Activated naive CD4-positive, alpha-beta T cell treated with anti-CD3 and anti-CD28 coated beads, Interleukin-2, amount 50 U/mL, for 24 hours (primary cell): ENCODE results near the gene MORF4L1.
"Not testable (repeated sequence)": the region's sequence is repeated elsewhere in the genome, so short reads cannot be mapped to it uniquely, and the experiment has no call there.

Source experiments
- H3K27ac Mint-ChIP-seq: one replicate; pipeline ENCODE4 v1.8.0; 2021; ENCODE audit warnings: mild to moderate bottlenecking, mixed read lengths
- H3K27me3 Mint-ChIP-seq: one replicate; pipeline ENCODE4 v1.8.0; 2021; ENCODE audit warnings: mixed read lengths
- H3K36me3 Mint-ChIP-seq: one replicate; pipeline ENCODE4 v1.8.0; 2021; ENCODE audit warnings: mixed read lengths
- H3K4me1 Mint-ChIP-seq: one replicate; pipeline ENCODE4 v1.8.0; 2021; ENCODE audit warnings: mixed read lengths
- H3K4me3 Mint-ChIP-seq: one replicate; pipeline ENCODE4 v1.8.0; 2021; ENCODE audit warnings: mild to moderate bottlenecking, mixed read lengths
- H3K9me3 Mint-ChIP-seq: one replicate; pipeline ENCODE4 v1.8.0; 2021; ENCODE audit warnings: mixed read lengths

The MORF4L1 gene

DNA sequence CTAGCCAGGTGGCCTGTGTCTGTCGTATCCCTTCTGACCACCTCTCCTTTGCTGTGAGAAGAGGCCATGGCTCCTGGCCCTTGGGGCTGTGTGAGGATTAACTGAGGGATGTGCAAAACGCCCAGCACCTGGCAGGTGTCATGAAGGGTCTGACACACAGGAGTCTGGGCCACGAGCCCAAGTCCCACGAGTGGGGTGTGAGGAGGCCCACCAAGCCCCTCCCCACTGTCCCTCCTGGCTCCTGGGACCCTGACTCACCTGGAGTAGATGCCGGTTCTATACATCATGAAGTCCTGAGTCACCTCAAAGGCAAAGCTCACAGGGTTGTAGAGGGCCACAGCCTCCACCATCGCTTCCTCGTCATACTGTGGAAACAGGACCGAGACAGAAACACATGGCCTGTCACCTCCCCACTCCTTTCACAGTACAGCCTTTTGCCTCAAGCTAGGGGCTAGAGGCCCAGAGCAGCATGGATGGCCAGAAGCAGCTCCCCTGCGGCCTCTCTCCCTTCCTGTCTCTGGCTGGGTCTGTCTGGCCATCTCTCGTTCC is 52.5 kb downstream of the MORF4L1 start:
- Mint-ChIP-seq H3K27ac (no peak overlapping the region), H3K36me3 (peaks cover 1% of the 10 kb centered on the region)

DNA sequence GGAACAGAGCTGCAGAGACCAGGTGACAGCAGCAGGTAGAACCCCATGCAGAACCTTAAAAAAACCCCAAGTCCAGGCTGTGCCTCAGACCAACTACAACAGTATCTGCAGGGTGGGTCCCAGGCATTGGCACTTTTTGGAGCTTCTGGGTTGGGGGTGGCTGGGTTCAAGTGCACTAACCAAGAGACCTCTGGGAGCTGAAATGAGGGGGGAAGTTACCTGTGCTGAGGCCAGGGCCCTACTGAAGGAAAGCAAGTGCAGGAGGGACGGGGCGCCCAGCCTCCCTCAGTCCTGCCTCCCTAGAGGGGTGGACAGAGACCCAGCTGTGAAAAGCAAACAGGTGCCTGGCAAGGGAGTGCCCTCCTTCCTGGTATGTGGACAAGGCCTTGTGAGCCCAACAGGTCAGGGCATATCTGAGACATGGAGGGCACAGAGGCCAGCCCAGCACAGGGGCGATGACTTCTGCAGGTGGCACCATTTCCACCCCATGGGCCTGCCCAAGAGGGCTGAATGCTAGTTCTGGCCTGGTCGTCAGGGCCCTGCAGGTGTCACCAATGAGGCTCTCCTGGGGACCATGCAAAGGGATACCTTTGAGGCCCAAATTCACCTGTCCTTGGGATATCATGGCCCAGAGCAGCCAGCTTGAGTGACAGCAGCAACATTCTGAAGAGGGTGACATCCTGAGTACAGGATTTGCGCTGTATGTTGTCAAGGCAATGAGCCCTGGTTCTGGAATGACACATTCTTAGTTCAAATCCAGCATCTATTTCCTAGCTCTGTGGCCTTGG is 53.5 kb downstream of the MORF4L1 start:
- Mint-ChIP-seq H3K36me3 (peaks cover 1% of the 10 kb centered on the region), H3K27ac (no peak overlapping the region)

More for the DNA sequence above, 52.5 kb downstream of the MORF4L1 start:
- Mint-ChIP-seq H3K27me3 (no peaks in the 10 kb centered on the region), H3K4me3 (no peak overlapping the region), H3K4me1 (no peaks in the 10 kb centered on the region), H3K9me3 (no peaks in the 10 kb centered on the region)

DNA sequence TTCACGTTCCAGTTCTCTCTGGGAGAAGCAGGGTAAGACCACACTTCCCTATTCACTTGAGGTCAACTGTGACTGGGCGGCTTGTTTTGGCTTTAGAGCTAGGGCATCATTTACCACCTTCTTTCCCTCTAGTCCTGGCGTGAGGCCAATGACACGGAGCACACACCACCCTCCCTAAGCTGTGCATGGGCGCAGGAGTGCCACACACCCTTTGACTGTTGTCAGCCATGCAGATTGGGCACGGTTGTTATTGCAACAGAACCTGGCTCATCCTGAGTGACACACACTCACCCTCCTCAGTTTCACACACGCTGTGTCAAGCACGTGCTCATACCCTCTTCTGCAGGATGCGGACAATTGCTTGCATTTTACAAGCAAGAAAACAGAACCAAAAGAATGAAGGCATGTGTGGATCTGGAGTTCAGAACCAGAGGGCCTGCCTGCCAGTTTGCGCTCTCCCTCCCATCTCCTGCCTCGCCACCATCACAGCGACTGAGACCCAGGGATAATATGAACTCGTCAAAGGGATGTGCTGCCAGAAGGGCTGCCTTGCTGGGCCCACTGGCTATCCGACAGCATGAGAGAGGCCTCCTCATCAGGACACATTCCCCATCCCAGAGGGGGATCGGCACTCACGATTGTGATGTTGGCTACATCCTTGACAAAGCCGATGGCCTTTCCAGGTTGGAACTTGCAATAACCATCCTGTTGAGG is 54.5 kb downstream of the MORF4L1 start:
- Mint-ChIP-seq H3K27ac (no peak overlapping the region), H3K27me3 (no peaks in the 10 kb centered on the region), H3K4me1 (no peaks in the 10 kb centered on the region), H3K4me3 (no peak overlapping the region), H3K36me3 (peaks cover 1% of the 10 kb centered on the region), H3K9me3 (no peaks in the 10 kb centered on the region)

More for the DNA sequence above, 53.5 kb downstream of the MORF4L1 start:
- Mint-ChIP-seq H3K27me3 (no peaks in the 10 kb centered on the region), H3K4me1 (no peaks in the 10 kb centered on the region), H3K9me3 (no peaks in the 10 kb centered on the region), H3K4me3 (no peak overlapping the region)

DNA sequence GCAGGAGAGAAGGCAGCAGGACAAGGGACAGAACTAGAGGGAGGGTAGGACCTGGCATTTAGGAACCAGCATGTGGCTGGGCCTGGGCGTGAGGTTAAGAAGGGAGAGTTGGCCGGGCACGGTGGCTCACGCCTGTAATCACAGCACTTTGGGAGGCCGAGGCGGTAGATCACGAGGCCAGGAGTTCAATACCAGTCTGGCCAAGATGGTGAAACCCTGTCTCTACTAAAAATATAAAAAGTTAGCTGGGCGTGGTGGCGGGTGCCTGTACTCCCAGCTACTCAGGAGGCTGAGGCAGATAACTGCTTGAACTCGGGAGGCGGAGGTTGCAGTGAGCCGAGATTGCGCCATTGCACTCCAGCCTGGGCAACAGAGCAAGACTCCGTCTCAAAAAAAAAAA is 55.5 kb downstream of the MORF4L1 start:
- not testable (repeated sequence) for H3K36me3 Mint-ChIP-seq, H3K27ac Mint-ChIP-seq, H3K9me3 Mint-ChIP-seq, H3K27me3 Mint-ChIP-seq, H3K4me3 Mint-ChIP-seq, H3K4me1 Mint-ChIP-seq

DNA sequence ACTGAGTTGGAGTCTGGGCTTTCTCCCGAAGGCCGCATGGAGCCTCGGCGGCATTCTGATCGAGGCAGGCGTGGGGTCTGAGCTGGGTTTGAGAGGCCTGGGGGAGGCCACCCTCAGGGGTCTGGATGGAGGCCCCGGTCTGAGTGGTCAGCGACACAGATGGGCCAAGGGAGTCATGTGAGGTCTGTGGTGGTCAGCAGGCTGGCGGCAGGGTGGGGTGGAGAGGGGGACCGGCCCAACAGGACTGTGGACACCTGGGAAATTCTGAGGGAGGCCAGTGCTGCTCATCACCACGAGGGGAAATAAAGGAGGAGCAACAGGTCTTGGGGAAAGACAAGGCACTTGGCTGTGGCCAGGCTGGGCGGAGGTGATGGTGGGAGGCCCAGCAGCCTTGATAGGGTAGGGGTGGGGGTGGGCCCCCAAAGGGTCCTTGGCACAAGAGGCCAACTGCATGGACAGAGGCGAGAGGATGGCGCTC is 56.0 kb downstream of the MORF4L1 start:
- no peak overlapping the region for H3K4me3 Mint-ChIP-seq
- H3K27me3 Mint-ChIP-seq = peaks cover 2% of the 10 kb centered on the region
- peaks cover 1% of the 10 kb centered on the region for H3K36me3 Mint-ChIP-seq
- H3K27ac Mint-ChIP-seq = no peak overlapping the region
- no peaks in the 10 kb centered on the region for H3K9me3 Mint-ChIP-seq
- H3K4me1 Mint-ChIP-seq = no peaks in the 10 kb centered on the region

DNA sequence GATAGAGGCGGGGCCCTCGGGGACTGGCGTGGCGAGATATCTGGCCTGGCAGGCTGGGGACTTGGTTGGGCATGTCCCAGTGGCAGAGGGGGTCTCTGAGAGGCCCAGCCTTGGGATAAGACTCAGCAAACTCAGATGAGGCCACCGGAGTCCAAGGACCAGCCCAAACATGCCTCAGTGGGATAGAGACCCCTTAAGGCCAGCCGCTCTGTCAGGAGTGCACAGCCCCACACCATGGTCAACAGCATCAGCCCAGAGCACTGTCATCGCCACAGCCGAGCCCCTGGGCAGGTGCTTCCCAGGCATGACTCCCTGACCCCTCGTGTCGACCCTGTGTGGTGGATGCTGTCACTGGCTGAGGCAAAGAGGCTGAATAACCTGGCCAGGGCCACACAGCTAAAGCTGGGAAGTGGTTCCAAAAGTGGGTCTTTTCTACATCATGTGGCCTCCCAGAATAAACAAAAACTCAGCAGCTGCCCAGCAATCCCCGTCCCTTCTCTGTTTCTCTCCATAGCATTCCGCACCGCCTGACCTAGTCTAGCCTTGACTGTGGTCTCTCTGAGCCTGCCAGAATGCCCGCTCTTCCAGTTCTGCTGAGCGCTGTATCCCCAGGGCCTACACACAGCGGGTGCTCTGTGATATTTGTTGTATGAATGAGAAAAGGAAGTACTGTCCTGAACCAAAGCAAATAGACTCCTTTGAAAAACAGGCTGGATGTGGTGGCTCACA is 57.0 kb downstream of the MORF4L1 start:
- H3K27me3 Mint-ChIP-seq = peaks cover 2% of the 10 kb centered on the region
- no peaks in the 10 kb centered on the region for H3K4me1 Mint-ChIP-seq
- no peaks in the 10 kb centered on the region for H3K36me3 Mint-ChIP-seq
- H3K9me3 Mint-ChIP-seq = no peaks in the 10 kb centered on the region
- no peak overlapping the region for H3K27ac Mint-ChIP-seq
- H3K4me3 Mint-ChIP-seq = no peak overlapping the region

DNA sequence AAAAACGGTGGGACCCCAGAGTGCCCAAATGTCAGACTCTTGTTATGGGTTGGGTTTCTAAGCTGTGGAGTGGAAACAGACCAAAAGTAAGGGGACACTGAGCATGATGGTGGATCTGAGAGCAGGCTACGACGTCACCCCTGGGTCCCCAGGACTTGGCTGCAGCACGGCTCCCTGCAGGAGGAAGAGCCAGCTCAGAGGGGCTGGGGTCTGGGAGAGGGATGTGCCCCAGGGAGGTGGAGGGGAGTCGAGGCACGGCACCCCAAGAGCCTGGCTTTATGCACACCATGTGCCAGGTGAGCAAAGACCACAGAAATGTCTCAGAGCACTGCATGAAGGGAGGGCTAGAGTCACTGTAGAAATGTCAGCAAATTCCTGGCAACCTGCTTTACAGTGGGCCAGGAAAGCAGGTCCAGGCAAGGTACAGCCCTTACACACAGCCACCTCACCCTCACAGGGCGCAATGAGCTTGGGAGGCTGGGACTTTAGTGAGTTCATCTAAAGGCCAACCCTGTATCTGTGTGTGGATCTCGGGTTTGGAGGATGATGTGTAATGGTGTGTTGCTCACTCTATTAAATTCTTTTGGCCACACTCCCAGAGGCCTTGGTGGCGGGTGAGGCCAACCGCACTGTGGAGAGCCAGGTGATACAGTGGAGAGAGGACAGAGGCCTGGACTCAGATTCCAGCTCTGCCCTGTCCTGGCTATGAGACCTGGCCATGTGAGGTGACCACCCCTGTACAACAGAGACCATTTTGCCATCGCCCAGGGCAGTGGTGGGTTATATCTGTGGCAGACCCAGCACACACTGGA is 58.1 kb downstream of the MORF4L1 start:
- H3K4me1 Mint-ChIP-seq = no peaks in the 10 kb centered on the region
- H3K27ac Mint-ChIP-seq = no peak overlapping the region
- peaks cover 2% of the 10 kb centered on the region for H3K27me3 Mint-ChIP-seq
- H3K36me3 Mint-ChIP-seq = no peaks in the 10 kb centered on the region
- no peaks in the 10 kb centered on the region for H3K9me3 Mint-ChIP-seq
- H3K4me3 Mint-ChIP-seq = no peak overlapping the region

DNA sequence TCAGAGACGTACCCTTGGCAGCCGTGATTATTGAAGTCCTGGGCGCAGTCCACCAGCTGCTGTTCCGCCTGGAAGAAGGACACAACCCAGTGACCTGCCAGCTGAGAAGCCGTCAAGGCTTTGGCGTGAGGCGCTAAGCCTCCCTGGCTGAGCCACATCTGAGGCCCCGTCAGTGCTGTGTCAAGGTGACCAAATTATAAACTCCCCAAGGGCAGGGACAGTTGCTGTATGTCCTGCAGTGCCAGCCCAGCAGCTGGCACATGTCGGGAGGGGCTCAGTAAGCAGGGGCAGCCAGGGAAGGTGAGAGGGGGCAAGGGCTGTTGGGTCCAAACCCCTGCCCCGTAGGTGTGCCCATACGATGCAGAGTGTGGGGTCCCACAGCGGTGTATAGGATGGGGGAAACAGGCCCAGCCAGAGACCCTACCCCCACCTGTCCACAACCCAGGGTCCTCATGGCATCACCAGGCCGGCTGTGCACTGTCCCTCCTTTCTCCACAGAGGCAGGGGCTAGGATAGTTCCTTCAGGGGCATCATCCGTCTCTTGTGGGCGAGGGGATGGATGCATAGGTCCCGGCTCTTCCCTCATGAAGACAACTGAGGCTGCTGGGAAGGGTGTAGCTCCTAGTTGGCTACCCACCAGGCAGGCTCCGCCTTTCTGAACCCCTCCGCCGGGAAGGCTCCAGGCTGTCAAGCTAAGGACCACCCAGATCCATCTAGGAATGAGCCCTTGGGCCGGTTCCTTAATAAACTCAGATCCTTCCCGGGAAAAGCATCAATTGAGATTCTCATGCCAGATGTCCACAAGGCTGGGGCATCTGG is 59.0 kb downstream of the MORF4L1 start:
- Mint-ChIP-seq H3K27me3 (peaks cover 2% of the 10 kb centered on the region), H3K36me3 (no peaks in the 10 kb centered on the region), H3K27ac (no peak overlapping the region)

DNA sequence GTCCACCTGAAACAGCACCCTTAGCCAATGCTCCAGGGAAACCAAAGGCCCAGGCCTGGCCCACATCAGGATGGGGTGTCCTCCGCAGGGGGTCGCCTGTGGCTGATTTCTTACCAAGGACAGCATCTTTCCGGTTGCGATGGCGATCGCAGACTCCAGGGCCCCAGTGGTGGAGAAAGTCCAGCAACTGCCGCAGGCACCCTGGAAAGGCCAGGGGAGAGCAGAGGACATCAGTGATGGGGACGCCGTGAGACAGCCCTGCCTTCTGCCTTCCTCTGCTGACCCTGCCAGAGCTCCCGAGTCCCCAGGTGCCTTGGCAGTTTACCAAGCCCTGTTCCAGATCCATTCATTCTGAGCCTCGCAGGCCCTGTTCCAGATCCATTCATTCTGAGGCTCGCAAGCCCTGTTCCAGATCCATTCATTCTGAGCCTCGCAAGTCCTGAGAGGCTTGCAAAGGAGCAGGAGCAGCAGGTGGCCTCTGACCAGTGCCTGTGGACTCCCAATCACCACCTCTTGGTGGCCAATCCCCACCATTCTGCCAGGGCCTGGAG is 59.6 kb downstream of the MORF4L1 start:
- Mint-ChIP-seq H3K36me3 (no peaks in the 10 kb centered on the region), H3K27me3 (peaks cover 2% of the 10 kb centered on the region), H3K4me3 (no peak overlapping the region), H3K4me1 (no peaks in the 10 kb centered on the region), H3K9me3 (no peaks in the 10 kb centered on the region), H3K27ac (no peak overlapping the region)

More for the DNA sequence above, 59.0 kb downstream of the MORF4L1 start:
- Mint-ChIP-seq H3K4me3 (no peak overlapping the region), H3K9me3 (no peaks in the 10 kb centered on the region), H3K4me1 (no peaks in the 10 kb centered on the region)

DNA sequence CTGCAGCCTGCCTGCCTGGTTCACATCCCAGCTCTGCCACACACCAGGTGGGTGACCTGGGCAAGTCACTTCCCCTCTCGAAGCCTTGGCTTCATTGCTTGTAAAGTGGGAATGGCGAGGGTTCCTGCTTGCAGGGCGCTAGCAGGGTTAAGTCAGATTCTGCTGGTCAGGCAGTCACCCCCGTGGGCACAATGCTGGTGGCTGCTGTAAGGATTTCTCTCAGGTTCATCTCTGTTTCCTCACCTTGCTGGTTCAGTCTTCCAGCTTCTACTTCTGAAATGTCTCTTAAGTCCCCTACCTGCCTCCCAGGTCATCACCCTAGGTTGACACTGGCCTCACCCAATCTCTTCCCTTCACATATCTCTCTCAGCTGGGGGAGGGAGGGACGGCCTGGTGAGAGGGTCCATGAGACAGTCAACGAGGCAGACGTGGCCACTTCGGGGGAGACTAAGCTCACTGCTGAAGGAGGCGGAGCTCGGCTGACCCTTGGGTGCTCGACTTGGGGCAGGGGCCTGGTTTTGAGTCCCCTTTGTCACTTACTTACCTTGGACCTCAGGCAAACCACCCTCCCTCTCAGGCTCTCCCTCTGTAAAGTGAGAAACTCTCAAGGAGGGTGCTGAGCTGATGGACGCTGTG is 60.6 kb downstream of the MORF4L1 start:
- no peaks in the 10 kb centered on the region for H3K9me3 Mint-ChIP-seq
- H3K27ac Mint-ChIP-seq = no peak overlapping the region
- no peaks in the 10 kb centered on the region for H3K36me3 Mint-ChIP-seq
- no peaks in the 10 kb centered on the region for H3K4me1 Mint-ChIP-seq
- no peak overlapping the region for H3K4me3 Mint-ChIP-seq
- peaks cover 2% of the 10 kb centered on the region for H3K27me3 Mint-ChIP-seq

DNA sequence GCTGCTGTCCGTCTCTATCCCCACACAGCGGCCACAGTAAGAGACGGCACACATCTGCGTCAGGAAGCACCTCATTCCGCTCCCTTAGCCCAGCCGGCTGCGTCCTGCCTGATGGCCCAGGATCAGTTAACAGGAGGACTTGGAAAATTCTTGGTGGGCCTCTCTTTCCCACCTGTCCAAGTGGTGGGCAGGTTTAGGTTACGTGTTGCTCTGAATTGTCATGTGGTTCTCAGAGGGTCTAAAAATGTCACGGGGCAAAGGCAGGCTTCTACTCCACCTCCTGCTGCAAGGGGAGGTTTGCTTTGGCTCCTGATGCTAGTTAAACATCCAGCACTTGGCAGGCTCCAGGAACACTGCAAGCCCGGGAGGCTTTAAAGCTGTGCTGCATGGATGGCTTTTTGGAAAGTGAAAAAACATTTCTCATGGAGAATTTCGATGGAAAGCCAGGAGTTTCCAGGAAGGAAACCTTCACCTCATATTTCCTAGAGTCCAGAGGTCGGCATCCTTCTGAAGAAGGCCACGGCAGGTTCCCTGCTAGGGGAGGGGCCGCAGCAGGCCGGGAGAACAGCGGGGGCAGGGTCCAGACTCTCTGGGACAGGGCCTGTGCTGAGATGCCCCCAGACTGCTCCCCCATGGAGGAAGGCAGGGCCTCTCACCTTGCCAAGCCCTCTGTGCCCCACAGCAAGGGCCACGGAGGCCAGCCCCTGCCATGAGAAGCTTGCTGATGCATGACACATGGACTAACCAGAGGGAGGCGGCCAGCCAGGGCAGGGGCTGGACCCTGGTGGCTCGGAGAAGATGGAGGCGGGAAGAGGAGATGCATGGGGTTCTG is 61.3 kb downstream of the MORF4L1 start:
- Mint-ChIP-seq H3K9me3 (no peaks in the 10 kb centered on the region), H3K27me3 (peaks cover 2% of the 10 kb centered on the region), H3K27ac (no peak overlapping the region), H3K4me3 (no peak overlapping the region), H3K36me3 (no peaks in the 10 kb centered on the region), H3K4me1 (peaks cover under 1% of the 10 kb centered on the region)

DNA sequence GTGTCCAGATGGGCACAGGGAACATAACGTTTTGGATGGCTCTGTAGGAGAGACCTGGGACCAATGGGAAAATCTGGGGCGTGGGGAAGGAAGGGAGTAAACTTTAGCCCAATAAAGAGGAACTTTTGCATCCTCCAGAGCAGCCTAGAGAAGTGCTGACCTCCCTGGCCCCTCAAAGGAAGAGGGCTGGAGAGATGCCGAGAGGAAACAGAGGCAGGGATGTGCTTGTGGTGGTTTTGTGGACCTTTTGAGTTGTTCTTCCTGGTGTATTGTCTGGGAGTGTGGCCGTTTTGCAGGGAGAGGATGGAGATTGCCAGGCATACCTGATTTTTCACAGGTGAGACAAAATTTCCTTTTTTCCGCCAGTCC is 61.9 kb downstream of the MORF4L1 start:
- Mint-ChIP-seq H3K27ac (no peak overlapping the region), H3K27me3 (peaks cover 2% of the 10 kb centered on the region), H3K36me3 (no peaks in the 10 kb centered on the region), H3K4me1 (peaks cover 4% of the 10 kb centered on the region), H3K4me3 (no peak overlapping the region), H3K9me3 (no peaks in the 10 kb centered on the region)

DNA sequence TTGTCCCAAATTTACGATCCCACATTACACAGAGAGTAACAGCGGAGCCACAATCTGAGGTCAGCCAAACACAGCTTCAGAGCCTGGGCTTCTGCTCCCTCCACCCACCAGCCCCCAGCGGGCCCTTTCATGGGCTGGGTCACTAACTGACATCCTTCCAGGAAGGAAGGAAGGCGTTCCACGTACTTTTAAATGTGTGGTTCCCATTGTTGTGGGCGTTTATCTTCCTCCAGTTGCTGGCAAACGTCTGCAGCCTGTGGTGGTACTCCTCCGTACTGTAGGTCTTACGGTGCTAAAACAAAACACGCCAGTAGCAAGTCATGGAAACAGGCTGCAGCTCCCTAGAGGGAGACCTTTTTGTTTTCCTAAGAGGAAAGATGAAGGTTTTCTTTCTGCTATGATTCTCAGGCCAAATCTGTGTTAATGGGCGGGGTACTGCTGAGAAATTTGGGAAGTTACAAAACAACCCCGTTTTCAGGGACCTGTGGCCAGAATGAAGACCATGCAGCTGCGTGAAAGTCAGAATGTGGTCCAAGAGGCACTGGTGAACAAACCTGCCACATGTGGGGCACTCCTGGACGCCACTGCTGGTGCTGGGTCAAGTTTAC is 64.5 kb downstream of the MORF4L1 start:
- no peak overlapping the region for H3K4me3 Mint-ChIP-seq
- no peaks in the 10 kb centered on the region for H3K9me3 Mint-ChIP-seq
- H3K4me1 Mint-ChIP-seq = peaks cover 4% of the 10 kb centered on the region
- no peak overlapping the region for H3K27ac Mint-ChIP-seq
- no peaks in the 10 kb centered on the region for H3K36me3 Mint-ChIP-seq
- peaks cover 2% of the 10 kb centered on the region for H3K27me3 Mint-ChIP-seq
